HEK293 (cell line): ENCODE data around the gene ZCCHC24.

Source experiments
- CTCF ChIA-PET: fragments of 350-600 bp; formaldehyde crosslinking; extraction: SDS; loops from one replicate; lab custom pipeline; 2021; ENCODE audit warnings: antibody characterized with exemption; lab: Yijun Ruan, JAX
- POLR2A ChIA-PET: fragments of 300-600 bp; formaldehyde crosslinking; extraction: SDS; loops from one replicate; lab custom pipeline; 2020; ENCODE audit warnings: antibody characterized with exemption, inconsistent platforms; lab: Yijun Ruan, JAX
- H3K27ac ChIP-seq: fragments of 200-500 bp; sonication (Bioruptor generic); 2 replicates; pipeline ENCODE4 v1.5.1; 2014; ENCODE audit warnings: low read depth, low read length, control low read depth, inconsistent platforms; ENCODE audit errors: extremely low read depth
- H3K36me3 ChIP-seq, 2 experiments: fragments of 200-500 bp in 1 of 2; sonication (Bioruptor generic) in 1 of 2; 1 replicate in 1 of 2; 2 replicates in 1 of 2; pipeline ENCODE4 v1.5.1; 2014 to 2017; ENCODE audit warnings: inconsistent platforms in 2 of 2, low read length in 2 of 2; ENCODE audit not compliant: control insufficient read depth in 2 of 2, insufficient read depth in 1 of 2
- H3K4me1 ChIP-seq: fragments of 200-500 bp; sonication (Bioruptor generic); 2 replicates; pipeline ENCODE4 v1.5.1; 2014; ENCODE audit warnings: mild to moderate bottlenecking, low read length, inconsistent platforms; ENCODE audit not compliant: control insufficient read depth, insufficient read depth
- H3K4me3 ChIP-seq: 2 replicates; pipeline ENCODE4 v1.5.1; 2011; ENCODE audit warnings: low read depth, mild to moderate bottlenecking, control low read depth, low read length, moderate library complexity
- H3K9me3 ChIP-seq: fragments of 200-500 bp; sonication (Bioruptor generic); 2 replicates; pipeline ENCODE4 v1.5.1; 2014; ENCODE audit warnings: low read depth, low read length, inconsistent platforms; ENCODE audit not compliant: control insufficient read depth, insufficient read depth
- GLI2 ChIP-seq: fragments of 450-650 bp; formaldehyde crosslinking; IDR thresholded peaks from 2 replicates; pipeline ENCODE4; 2017; ENCODE audit warnings: missing biosample characterization, missing genetic modification characterization, low read depth, borderline replicate concordance
- ZFP69B ChIP-seq: fragments of 450-650 bp; formaldehyde crosslinking; IDR thresholded peaks from 2 replicates; pipeline ENCODE4 v1.5.1; 2016; ENCODE audit warnings: missing biosample characterization, missing genetic modification characterization
- ZNF121 ChIP-seq: fragments of 450-650 bp; formaldehyde crosslinking; IDR thresholded peaks from 2 replicates; pipeline ENCODE4 v1.5.1; 2016; ENCODE audit warnings: missing biosample characterization, missing genetic modification characterization
- ZNF169 ChIP-seq: fragments of 450-650 bp; formaldehyde crosslinking; IDR thresholded peaks from 2 replicates; pipeline ENCODE4 v1.5.1; 2016; ENCODE audit warnings: missing biosample characterization, missing genetic modification characterization
- ZNF211 ChIP-seq: fragments of 450-650 bp; formaldehyde crosslinking; IDR thresholded peaks from 2 replicates; pipeline ENCODE4 v1.5.1; 2016; ENCODE audit warnings: low read depth, missing biosample characterization, missing genetic modification characterization
- ZNF223 ChIP-seq: fragments of 450-650 bp; formaldehyde crosslinking; IDR thresholded peaks from 2 replicates; pipeline ENCODE4 v1.5.1; 2016; ENCODE audit warnings: missing biosample characterization, missing genetic modification characterization
- ZNF398 ChIP-seq: fragments of 450-650 bp; formaldehyde crosslinking; IDR thresholded peaks from 2 replicates; pipeline ENCODE4 v1.5.1; 2017; ENCODE audit warnings: missing biosample characterization, missing genetic modification characterization
- ZNF571 ChIP-seq: fragments of 450-650 bp; formaldehyde crosslinking; IDR thresholded peaks from 2 replicates; pipeline ENCODE4 v1.5.0; 2017; ENCODE audit warnings: missing biosample characterization, missing genetic modification characterization
- ZNF621 ChIP-seq: fragments of 450-650 bp; formaldehyde crosslinking; IDR thresholded peaks from 2 replicates; pipeline ENCODE4 v1.5.1; 2017; ENCODE audit warnings: missing biosample characterization, missing genetic modification characterization
- ZNF660 ChIP-seq: fragments of 450-650 bp; IDR thresholded peaks from 2 replicates; pipeline ENCODE4 v1.5.1; 2018; ENCODE audit warnings: missing biosample characterization, mild to moderate bottlenecking, missing genetic modification characterization
- ZNF768 ChIP-seq: fragments of 450-650 bp; formaldehyde crosslinking; IDR thresholded peaks from 2 replicates; pipeline ENCODE4 v1.5.1; 2018; ENCODE audit warnings: missing biosample characterization, mild to moderate bottlenecking, missing genetic modification characterization
- ZNF776 ChIP-seq: fragments of 450-650 bp; formaldehyde crosslinking; IDR thresholded peaks from 2 replicates; pipeline ENCODE4 v1.5.0; 2017; ENCODE audit warnings: missing biosample characterization, missing genetic modification characterization, borderline replicate concordance
- TF ChIP-seq, protein P1 (sequence below): fragments of 450-650 bp; formaldehyde crosslinking; IDR thresholded peaks from 2 replicates; pipeline ENCODE4 v1.5.1; 2016; ENCODE audit warnings: missing biosample characterization, missing genetic modification characterization
- TF ChIP-seq, protein P2 (sequence below): fragments of 450-650 bp; formaldehyde crosslinking; IDR thresholded peaks from 2 replicates; pipeline ENCODE4 v1.5.1; 2016; ENCODE audit warnings: missing biosample characterization, missing genetic modification characterization

ZCCHC24 gene

DNA sequence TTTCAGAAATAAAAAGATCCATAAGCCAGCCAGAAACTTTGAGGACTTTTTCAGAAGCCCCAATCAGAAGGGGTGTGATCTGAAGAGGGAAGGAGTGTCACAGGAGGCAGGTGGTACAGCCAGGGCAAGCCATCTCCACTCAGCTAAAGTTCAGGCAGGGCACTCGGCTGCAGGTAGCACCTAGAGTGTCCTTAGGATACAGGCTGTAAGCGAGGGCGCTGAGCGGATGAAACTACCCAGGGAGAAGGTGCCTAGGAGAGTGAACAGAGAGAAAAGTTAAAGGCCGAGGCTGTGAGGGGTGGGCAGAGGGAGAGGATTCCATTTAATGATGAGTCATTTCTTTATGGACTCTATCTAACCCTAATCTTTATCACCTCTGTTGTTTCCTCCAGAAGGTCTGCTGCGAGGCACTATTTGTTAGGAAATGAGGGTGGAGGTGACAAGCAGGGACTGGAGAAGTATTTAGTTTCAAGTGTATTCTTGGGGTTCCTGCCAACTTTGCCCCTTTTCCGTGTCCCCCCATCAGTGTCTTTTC, 29.8 kb upstream of the ZCCHC24 start:
- CTCF ChIA-PET, result interaction anchor here (0.6 to 2.8 kb wide), 5 partner anchors 7 to 100 kb away, joined by 3 to 16 read pairs (median 3); no protein-coding TSS in a partner anchor
- Histone ChIP-seq H3K27ac (no peak overlapping the region), H3K9me3 (no peaks in the 10 kb centered on the region), H3K4me1 (no peaks in the 10 kb centered on the region), H3K4me3 (no peak overlapping the region), H3K36me3 (no peaks in the 10 kb centered on the region)
- POLR2A ChIA-PET, result no interaction called here
- no peak for TF ChIP-seq ZFP69B (tag by site-specific recombination)
- no peak for TF ChIP-seq ZNF768 (tag by site-specific recombination)
- TF ChIP-seq ZNF169 (tag by site-specific recombination), result no peak

- Histone ChIP-seq H3K9me3 (no peaks in the 10 kb centered on the region), H3K36me3 (no peaks in the 10 kb centered on the region), H3K27ac (no peak overlapping the region), H3K4me3 (no peak overlapping the region), H3K4me1 (no peaks in the 10 kb centered on the region)
- CTCF ChIA-PET, result interaction anchor here (0.7 kb wide), 1 partner anchor 38 kb away, joined by 4 read pairs; no protein-coding TSS in a partner anchor
- POLR2A ChIA-PET, result no interaction called here
- no peak for TF ChIP-seq ZNF211 (tag by site-specific recombination)
- TF ChIP-seq GLI2 (tag by site-specific recombination), result no peak
- TF ChIP-seq ZNF398 (tag by site-specific recombination), result no peak
- TF ChIP-seq ZNF660 (tag by site-specific recombination), result no peak
- TF ChIP-seq ZNF121 (tag by site-specific recombination), result no peak
- no peak for TF ChIP-seq ZNF223 (tag by site-specific recombination)
- TF ChIP-seq, protein P1, sequence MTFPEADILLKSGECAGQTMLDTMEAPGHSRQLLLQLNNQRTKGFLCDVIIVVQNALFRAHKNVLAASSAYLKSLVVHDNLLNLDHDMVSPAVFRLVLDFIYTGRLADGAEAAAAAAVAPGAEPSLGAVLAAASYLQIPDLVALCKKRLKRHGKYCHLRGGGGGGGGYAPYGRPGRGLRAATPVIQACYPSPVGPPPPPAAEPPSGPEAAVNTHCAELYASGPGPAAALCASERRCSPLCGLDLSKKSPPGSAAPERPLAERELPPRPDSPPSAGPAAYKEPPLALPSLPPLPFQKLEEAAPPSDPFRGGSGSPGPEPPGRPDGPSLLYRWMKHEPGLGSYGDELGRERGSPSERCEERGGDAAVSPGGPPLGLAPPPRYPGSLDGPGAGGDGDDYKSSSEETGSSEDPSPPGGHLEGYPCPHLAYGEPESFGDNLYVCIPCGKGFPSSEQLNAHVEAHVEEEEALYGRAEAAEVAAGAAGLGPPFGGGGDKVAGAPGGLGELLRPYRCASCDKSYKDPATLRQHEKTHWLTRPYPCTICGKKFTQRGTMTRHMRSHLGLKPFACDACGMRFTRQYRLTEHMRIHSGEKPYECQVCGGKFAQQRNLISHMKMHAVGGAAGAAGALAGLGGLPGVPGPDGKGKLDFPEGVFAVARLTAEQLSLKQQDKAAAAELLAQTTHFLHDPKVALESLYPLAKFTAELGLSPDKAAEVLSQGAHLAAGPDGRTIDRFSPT, result no peak
- TF ChIP-seq ZNF571 (tag by site-specific recombination), result no peak
- TF ChIP-seq ZNF621 (tag by site-specific recombination), result no peak
These were observed 28.2 kb upstream of the ZCCHC24 start for GRCh38 chr10:79473496-79474095.

GRCh38 chr10:79472951-79473350, 27.5 kb upstream of the ZCCHC24 start:
- CTCF ChIA-PET, result interaction anchor here (0.5 to 1.5 kb wide), 3 partner anchors 10 to 193 kb away, joined by 3 to 4 read pairs (median 3); no protein-coding TSS in a partner anchor
- H3K9me3 ChIP-seq, result no peaks in the 10 kb centered on the region
- POLR2A ChIA-PET, result no interaction called here
- no peaks in the 10 kb centered on the region for H3K36me3 ChIP-seq
- TF ChIP-seq, protein P2, sequence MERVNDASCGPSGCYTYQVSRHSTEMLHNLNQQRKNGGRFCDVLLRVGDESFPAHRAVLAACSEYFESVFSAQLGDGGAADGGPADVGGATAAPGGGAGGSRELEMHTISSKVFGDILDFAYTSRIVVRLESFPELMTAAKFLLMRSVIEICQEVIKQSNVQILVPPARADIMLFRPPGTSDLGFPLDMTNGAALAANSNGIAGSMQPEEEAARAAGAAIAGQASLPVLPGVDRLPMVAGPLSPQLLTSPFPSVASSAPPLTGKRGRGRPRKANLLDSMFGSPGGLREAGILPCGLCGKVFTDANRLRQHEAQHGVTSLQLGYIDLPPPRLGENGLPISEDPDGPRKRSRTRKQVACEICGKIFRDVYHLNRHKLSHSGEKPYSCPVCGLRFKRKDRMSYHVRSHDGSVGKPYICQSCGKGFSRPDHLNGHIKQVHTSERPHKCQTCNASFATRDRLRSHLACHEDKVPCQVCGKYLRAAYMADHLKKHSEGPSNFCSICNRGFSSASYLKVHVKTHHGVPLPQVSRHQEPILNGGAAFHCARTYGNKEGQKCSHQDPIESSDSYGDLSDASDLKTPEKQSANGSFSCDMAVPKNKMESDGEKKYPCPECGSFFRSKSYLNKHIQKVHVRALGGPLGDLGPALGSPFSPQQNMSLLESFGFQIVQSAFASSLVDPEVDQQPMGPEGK (tag by site-specific recombination), result no peak
- no peak for TF ChIP-seq ZNF776 (tag by site-specific recombination)
- TF ChIP-seq, all 188 proteins: peak for 0
- H3K4me1 ChIP-seq, result no peaks in the 10 kb centered on the region
- no peak overlapping the region for H3K27ac ChIP-seq
- H3K4me3 ChIP-seq, result no peak overlapping the region
